HepG2 (cell line): ENCODE measurements around the gene ZNF184. TPM values are rescaled to one million over a fixed set of nuclear protein-coding genes. Genes with fewer than 3 reads are reported as not detected.

ENCODE experiments used
- DR1 ChIP-seq: sonication (generic); formaldehyde crosslinking; IDR thresholded peaks from 2 replicates; pipeline ENCODE4 v1.8.0; 2021; ENCODE audit warnings: mild to moderate bottlenecking, missing genetic modification reagents, inconsistent platforms
- FOXK1 ChIP-seq: sonication (generic); formaldehyde crosslinking; IDR thresholded peaks from 2 replicates; pipeline ENCODE4 v1.4.0; 2020; ENCODE audit warnings: low read depth, missing genetic modification reagents, borderline replicate concordance
- IKZF4 ChIP-seq: sonication (generic); formaldehyde crosslinking; IDR thresholded peaks from 2 replicates; pipeline ENCODE4 v1.5.1; 2020; ENCODE audit warnings: borderline replicate concordance, mild to moderate bottlenecking, low read depth, missing genetic modification reagents; ENCODE audit errors: not compliant biosample characterization
- KLF16 ChIP-seq, 2 experiments: sonication (generic) in 1 of 2; formaldehyde crosslinking in 1 of 2; IDR thresholded peaks; 2 replicates each; pipeline versions ENCODE4 v1.6.1 to v1.8.0; 2016 to 2023; ENCODE audit warnings: missing genetic modification reagents in 2 of 2, missing compliant biosample characterization in 1 of 2
- KMT2A ChIP-seq: sonication (generic); formaldehyde crosslinking; IDR thresholded peaks from 2 replicates; pipeline ENCODE4 v1.4.0; 2020; ENCODE audit warnings: missing genetic modification reagents
- KMT2B ChIP-seq: IDR thresholded peaks from 2 replicates; pipeline ENCODE4 v1.6.1; 2016; ENCODE audit warnings: missing genetic modification reagents, missing compliant biosample characterization
- MAFK ChIP-seq, 2 experiments: IDR thresholded peaks in 1 of 2; conservative IDR thresholded peaks in 1 of 2; 2 replicates each; pipeline ENCODE4 v1.6.1; 2011; ENCODE audit warnings: improper control_type of control experiment in 2 of 2, low read length in 2 of 2
- MIXL1 ChIP-seq: IDR thresholded peaks from 2 replicates; pipeline ENCODE4 v1.6.1; 2016
- NFIB ChIP-seq: sonication (generic); formaldehyde crosslinking; IDR thresholded peaks from 2 replicates; pipeline ENCODE4 v1.9.0; 2021; ENCODE audit warnings: missing genetic modification reagents, mild to moderate bottlenecking, borderline replicate concordance
- NR2F2 ChIP-seq: IDR thresholded peaks from 2 replicates; pipeline ENCODE4 v1.6.1; 2012; ENCODE audit warnings: low read depth, inconsistent platforms, borderline replicate concordance
- PPARG ChIP-seq: conservative IDR thresholded peaks from 2 replicates; pipeline ENCODE4 v1.6.1; 2016; ENCODE audit warnings: missing biosample characterization, missing genetic modification reagents
- RFX1 ChIP-seq: fragments of 450-650 bp; IDR thresholded peaks from 2 replicates; pipeline ENCODE4 v1.6.1; 2017
- SAFB2 ChIP-seq: sonication (generic); formaldehyde crosslinking; IDR thresholded peaks from 2 replicates; pipeline ENCODE4 v1.5.1; 2020; ENCODE audit warnings: missing genetic modification reagents, low read depth, mild to moderate bottlenecking, borderline replicate concordance
- TP53 ChIP-seq: sonication (generic); formaldehyde crosslinking; conservative IDR thresholded peaks from 2 replicates; pipeline ENCODE4 v1.4.0; 2020; ENCODE audit warnings: missing genetic modification reagents
- ZBTB7A ChIP-seq: sonication (generic); formaldehyde crosslinking; IDR thresholded peaks from 2 replicates; pipeline ENCODE4 v1.8.0; 2022; ENCODE audit warnings: mild to moderate bottlenecking, missing genetic modification reagents
- ZEB1 ChIP-seq: IDR thresholded peaks from 2 replicates; pipeline ENCODE4 v1.6.1; 2012; ENCODE audit warnings: mild to moderate bottlenecking, low read depth, inconsistent platforms; ENCODE audit not compliant: insufficient replicate concordance
- ZNF224 ChIP-seq: sonication (generic); formaldehyde crosslinking; IDR thresholded peaks from 2 replicates; pipeline ENCODE4 v1.5.0; 2020; ENCODE audit warnings: mild to moderate bottlenecking, missing genetic modification reagents
- ZNF282 ChIP-seq: fragments of 450-650 bp; IDR thresholded peaks from 2 replicates; pipeline ENCODE4 v1.6.1; 2018; ENCODE audit not compliant: partially characterized antibody
- ZNF572 ChIP-seq: sonication (generic); formaldehyde crosslinking; IDR thresholded peaks from 2 replicates; pipeline ENCODE4 v1.5.1; 2020; ENCODE audit warnings: mild to moderate bottlenecking, missing genetic modification reagents
- ZNF589 ChIP-seq: sonication (generic); formaldehyde crosslinking; conservative IDR thresholded peaks from 2 replicates; pipeline ENCODE4 v1.8.0; 2022; ENCODE audit warnings: mild to moderate bottlenecking, moderate library complexity, missing genetic modification reagents
- ZNF615 ChIP-seq: sonication (generic); formaldehyde crosslinking; IDR thresholded peaks from 2 replicates; pipeline ENCODE4 v1.5.0; 2020; ENCODE audit warnings: mild to moderate bottlenecking, missing genetic modification reagents, borderline replicate concordance
- ZNF652 ChIP-seq: IDR thresholded peaks from 2 replicates; pipeline ENCODE4 v1.6.1; 2016; ENCODE audit warnings: low read depth, borderline replicate concordance
- ZNF766 ChIP-seq: sonication (generic); formaldehyde crosslinking; IDR thresholded peaks from 2 replicates; pipeline ENCODE4 v1.5.0; 2020; ENCODE audit warnings: missing genetic modification reagents, borderline replicate concordance
- polyA plus RNA-seq, 8 experiments: library from polyadenylated mRNA; depleted of rRNA in 3 of 8; stranded (reverse) in 7 of 8; unstranded in 1 of 8; fragments of >200 nt; fragmentation: Illumina TruSeq in 4 of 8; extraction: Trizol in 4 of 8; gene quantifications; 2 replicates each; pipeline versions ENCODE4 v1.2.1 to v1.2.3, GENCODE V29; 2011 to 2016; ENCODE audit warnings: low read depth in 4 of 8, missing spikeins in 1 of 8, mixed read lengths in 1 of 8; ENCODE audit not compliant: insufficient read depth in 1 of 8
- total RNA-seq, 5 experiments: library from RNA; depleted of rRNA; stranded (reverse); fragments of >200 nt; fragmentation: Illumina TruSeq; extraction: Trizol; gene quantifications; 2 replicates each; pipeline ENCODE4 v1.2.3, GENCODE V29; 2016; ENCODE audit warnings: low read depth in 1 of 5
- TF ChIP-seq, protein P1 (sequence below): sonication (generic); formaldehyde crosslinking; IDR thresholded peaks from 2 replicates; pipeline ENCODE4 v1.9.0; 2021; ENCODE audit warnings: missing genetic modification reagents, borderline replicate concordance
- TF ChIP-seq, protein P2 (sequence below): sonication (generic); formaldehyde crosslinking; IDR thresholded peaks from 2 replicates; pipeline ENCODE4 v1.8.0; 2023; ENCODE audit warnings: mild to moderate bottlenecking, missing genetic modification reagents
- TF ChIP-seq, protein P3 (sequence below): sonication (generic); formaldehyde crosslinking; IDR thresholded peaks from 2 replicates; pipeline ENCODE4 v1.8.0; 2022; ENCODE audit warnings: mild to moderate bottlenecking, missing genetic modification reagents, moderate library complexity
- TF ChIP-seq, protein P4 (sequence below): sonication (generic); formaldehyde crosslinking; IDR thresholded peaks from 2 replicates; pipeline ENCODE4 v1.4.0; 2020; ENCODE audit warnings: missing genetic modification reagents

The ZNF184 gene
- total and polyA plus RNA-seq, 2 of the 13 experiments (the other 11 are each of a cell fraction or from before 2014, with no cell fraction given), result 2.1 to 10.1 TPM

DNA sequence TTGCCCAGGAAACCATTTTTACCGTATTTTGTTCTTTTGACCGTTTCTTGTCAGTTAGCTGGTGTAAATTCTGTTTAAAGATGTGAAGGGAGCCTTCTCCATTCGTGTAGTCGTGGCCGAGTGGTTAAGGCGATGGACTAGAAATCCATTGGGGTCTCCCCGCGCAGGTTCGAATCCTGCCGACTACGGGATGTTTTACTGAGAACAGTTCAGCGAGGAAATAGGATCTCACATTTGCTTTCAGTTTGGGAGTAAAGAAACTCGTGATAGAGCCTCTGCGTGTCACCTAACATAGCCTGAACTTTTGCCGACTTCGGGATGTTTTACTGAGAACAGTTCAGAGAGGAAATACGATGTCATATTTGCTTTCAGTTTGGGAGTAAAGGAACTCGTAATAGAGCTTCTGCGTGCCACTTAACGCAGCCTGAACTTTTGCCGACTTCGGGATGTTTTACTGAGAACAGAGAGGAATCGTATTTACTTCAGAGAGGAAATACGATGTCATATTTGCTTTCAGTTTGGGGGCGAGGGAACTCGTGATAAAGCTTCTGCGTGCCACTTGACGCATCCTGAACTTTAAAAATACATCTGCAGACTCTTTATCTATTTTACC, 5.9 kb upstream of the ZNF184 start (continued):
- TF ChIP-seq DR1 (CRISPR knock-in tag) (no peak), NFIB (CRISPR knock-in tag) (no peak), ZNF652 (CRISPR knock-in tag) (no peak), NR2F2 (no peak; the same call in 1 of the 2 replicates), ZNF615 (CRISPR knock-in tag) (no peak; the same call in 1 of the 2 replicates), SAFB2 (no peak), ZNF224 (CRISPR knock-in tag) (no peak), ZNF572 (0 out of 2 replicates have a peak, but pooled peaks have one; percentile 30), PPARG (CRISPR knock-in tag) (peak; percentile 88), KMT2A (CRISPR knock-in tag) (peak; percentile 53; the same call in 1 of the 2 replicates), ZNF766 (CRISPR knock-in tag) (0 out of 2 replicates have a peak, but pooled peaks have one; percentile 63), RFX1 (no peak), ZNF282 (no peak), FOXK1 (CRISPR knock-in tag) (peak; percentile 54; the same call in 1 of the 2 replicates), KMT2B (peak; percentile 82), ZBTB7A (no peak), TP53 (CRISPR knock-in tag) (no peak), MAFK (conservative IDR thresholded peaks at IDR 0.05 in 1 of 2, IDR thresholded peaks at IDR 0.05 in 1 of 2; ENCODE audit: low read length in 2 of 2) (no peak), IKZF4 (CRISPR knock-in tag) (no peak), ZEB1 (no peak), ZNF589 (no peak), MIXL1 (CRISPR knock-in tag) (peak; percentile 45; the same call in 1 of the 2 replicates), KLF16 (CRISPR knock-in tag; IDR thresholded peaks at IDR 0.05) (0 out of 4 replicates have a peak, but pooled peaks of 1 of the 2 experiments have one; percentile 72)
- TF ChIP-seq, protein P1, sequence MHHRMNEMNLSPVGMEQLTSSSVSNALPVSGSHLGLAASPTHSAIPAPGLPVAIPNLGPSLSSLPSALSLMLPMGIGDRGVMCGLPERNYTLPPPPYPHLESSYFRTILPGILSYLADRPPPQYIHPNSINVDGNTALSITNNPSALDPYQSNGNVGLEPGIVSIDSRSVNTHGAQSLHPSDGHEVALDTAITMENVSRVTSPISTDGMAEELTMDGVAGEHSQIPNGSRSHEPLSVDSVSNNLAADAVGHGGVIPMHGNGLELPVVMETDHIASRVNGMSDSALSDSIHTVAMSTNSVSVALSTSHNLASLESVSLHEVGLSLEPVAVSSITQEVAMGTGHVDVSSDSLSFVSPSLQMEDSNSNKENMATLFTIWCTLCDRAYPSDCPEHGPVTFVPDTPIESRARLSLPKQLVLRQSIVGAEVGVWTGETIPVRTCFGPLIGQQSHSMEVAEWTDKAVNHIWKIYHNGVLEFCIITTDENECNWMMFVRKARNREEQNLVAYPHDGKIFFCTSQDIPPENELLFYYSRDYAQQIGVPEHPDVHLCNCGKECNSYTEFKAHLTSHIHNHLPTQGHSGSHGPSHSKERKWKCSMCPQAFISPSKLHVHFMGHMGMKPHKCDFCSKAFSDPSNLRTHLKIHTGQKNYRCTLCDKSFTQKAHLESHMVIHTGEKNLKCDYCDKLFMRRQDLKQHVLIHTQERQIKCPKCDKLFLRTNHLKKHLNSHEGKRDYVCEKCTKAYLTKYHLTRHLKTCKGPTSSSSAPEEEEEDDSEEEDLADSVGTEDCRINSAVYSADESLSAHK (CRISPR knock-in tag), result no peak
- TF ChIP-seq, protein P2, sequence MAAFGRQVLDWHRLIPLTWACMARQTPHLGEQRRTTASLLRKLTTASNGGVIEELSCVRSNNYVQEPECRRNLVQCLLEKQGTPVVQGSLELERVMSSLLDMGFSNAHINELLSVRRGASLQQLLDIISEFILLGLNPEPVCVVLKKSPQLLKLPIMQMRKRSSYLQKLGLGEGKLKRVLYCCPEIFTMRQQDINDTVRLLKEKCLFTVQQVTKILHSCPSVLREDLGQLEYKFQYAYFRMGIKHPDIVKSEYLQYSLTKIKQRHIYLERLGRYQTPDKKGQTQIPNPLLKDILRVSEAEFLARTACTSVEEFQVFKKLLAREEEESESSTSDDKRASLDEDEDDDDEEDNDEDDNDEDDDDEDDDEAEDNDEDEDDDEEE (CRISPR knock-in tag), result no peak
- TF ChIP-seq, protein P3, sequence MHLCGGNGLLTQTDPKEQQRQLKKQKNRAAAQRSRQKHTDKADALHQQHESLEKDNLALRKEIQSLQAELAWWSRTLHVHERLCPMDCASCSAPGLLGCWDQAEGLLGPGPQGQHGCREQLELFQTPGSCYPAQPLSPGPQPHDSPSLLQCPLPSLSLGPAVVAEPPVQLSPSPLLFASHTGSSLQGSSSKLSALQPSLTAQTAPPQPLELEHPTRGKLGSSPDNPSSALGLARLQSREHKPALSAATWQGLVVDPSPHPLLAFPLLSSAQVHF, result no peak
- TF ChIP-seq, protein P4, sequence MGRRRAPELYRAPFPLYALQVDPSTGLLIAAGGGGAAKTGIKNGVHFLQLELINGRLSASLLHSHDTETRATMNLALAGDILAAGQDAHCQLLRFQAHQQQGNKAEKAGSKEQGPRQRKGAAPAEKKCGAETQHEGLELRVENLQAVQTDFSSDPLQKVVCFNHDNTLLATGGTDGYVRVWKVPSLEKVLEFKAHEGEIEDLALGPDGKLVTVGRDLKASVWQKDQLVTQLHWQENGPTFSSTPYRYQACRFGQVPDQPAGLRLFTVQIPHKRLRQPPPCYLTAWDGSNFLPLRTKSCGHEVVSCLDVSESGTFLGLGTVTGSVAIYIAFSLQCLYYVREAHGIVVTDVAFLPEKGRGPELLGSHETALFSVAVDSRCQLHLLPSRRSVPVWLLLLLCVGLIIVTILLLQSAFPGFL (CRISPR knock-in tag), result no peak
